Activated T-helper 17 cell treated with anti-CD3 and anti-CD28 coated beads, Interleukin-2, amount 50 U/mL, for 72 hours (primary cell): ENCODE results near the gene GLT6D1. TPM values are rescaled to one million over a fixed set of nuclear protein-coding genes. Genes with fewer than 3 reads are reported as not detected.

Experiments used
- ATAC-seq: fragments of 150-1000 bp; cut with Tn5 transposase; replicated peaks from 2 replicates; pipeline ENCODE4 v1.10.0; 2021; ENCODE audit warnings: mild to moderate bottlenecking, moderate library complexity
- H3K27ac Mint-ChIP-seq: one replicate; pipeline ENCODE4 v1.8.0; 2022; ENCODE audit warnings: mixed read lengths
- H3K27me3 Mint-ChIP-seq: one replicate; pipeline ENCODE4 v1.8.0; 2022; ENCODE audit warnings: mixed read lengths
- H3K36me3 Mint-ChIP-seq: one replicate; pipeline ENCODE4 v1.8.0; 2022; ENCODE audit warnings: low read depth, mild to moderate bottlenecking, mixed read lengths
- H3K4me1 Mint-ChIP-seq: one replicate; pipeline ENCODE4 v1.8.0; 2022; ENCODE audit warnings: mixed read lengths
- H3K4me3 Mint-ChIP-seq: one replicate; pipeline ENCODE4 v1.8.0; 2022; ENCODE audit warnings: mild to moderate bottlenecking, mixed read lengths
- H3K9me3 Mint-ChIP-seq: one replicate; pipeline ENCODE4 v1.8.0; 2022; ENCODE audit warnings: mixed read lengths
- total RNA-seq, 2 donors: library from RNA; stranded (reverse); gene quantifications; one replicate each; pipeline ENCODE4 v1.2.3, GENCODE V29; 2022

Gene GLT6D1
- total RNA-seq, 2 donors from 2014 or later = not detected

DNA sequence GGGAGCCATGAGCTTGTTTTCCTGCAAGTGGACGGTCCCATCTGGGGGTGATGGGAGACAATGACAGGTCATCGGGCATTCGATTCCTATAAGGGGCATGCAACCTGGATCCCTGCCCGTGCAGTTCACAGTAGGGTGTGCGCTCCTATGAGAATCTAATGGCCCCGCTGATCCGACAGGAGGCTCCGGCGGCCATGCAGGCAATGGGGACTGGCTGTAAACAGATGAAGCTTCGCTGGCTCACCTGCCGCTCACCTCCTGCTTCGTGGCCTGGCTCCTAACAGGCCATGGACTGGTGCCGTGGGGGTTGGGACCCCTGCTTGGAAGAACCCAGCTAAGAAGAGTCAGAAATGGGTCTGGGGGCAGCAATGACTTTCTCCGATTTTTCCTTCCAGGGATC lies 56.8 kb downstream of the GLT6D1 start:
- no peak overlapping the region for H3K4me3 Mint-ChIP-seq
- ATAC-seq = no peak
- no peak overlapping the region for H3K27ac Mint-ChIP-seq
- no peaks in the 10 kb centered on the region for H3K4me1 Mint-ChIP-seq
- H3K36me3 Mint-ChIP-seq = no peaks in the 10 kb centered on the region
- no peaks in the 10 kb centered on the region for H3K9me3 Mint-ChIP-seq
- peaks cover 7% of the 10 kb centered on the region for H3K27me3 Mint-ChIP-seq

DNA sequence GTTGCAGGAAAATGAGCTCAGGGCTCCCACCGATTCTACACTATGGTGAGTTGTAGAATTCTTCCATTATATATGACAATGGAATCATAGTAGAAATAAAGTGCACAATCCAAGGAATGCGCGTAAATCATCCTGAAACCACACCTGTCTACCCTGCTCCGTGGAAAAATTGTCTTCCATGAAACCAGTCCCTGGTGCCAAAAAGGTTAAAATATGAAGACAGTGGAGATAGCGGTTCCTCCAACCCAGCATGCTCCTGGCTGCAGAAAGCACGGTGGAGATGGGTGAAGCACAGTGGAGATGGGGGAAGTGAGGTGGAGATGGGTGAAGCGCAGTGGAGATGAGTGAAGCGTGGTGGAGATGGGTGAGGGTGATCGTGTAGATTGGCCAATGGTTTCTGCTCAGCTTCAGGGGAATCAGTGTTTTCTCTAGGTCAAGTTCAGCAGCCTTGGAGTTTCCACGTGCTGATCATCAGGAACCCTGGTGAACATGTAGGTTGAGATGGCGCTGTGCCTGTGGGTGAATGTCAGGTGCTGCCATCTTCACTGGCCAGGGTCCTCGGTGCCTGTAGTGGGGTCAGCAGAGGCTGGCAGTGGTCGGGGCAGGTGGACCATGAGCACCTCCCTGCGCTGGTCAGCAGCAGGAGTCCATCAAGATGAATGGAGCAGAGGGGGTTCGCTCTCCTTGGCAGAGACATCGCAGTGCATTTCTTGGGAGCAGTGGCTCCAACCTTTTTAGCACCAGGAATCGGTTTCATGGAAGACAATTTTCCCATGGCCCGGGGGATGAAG lies 57.5 kb downstream of the GLT6D1 start:
- no peak for ATAC-seq
- no peaks in the 10 kb centered on the region for H3K36me3 Mint-ChIP-seq
- no peak overlapping the region for H3K4me3 Mint-ChIP-seq
- peaks cover 7% of the 10 kb centered on the region for H3K27me3 Mint-ChIP-seq
- no peak overlapping the region for H3K27ac Mint-ChIP-seq
- H3K9me3 Mint-ChIP-seq = no peaks in the 10 kb centered on the region
- no peaks in the 10 kb centered on the region for H3K4me1 Mint-ChIP-seq

GRCh38 chr9:135580664-135581380 lies 58.5 kb downstream of the GLT6D1 start:
- no peak overlapping the region for H3K27ac Mint-ChIP-seq
- ATAC-seq = no peak
- peaks cover 10% of the 10 kb centered on the region for H3K27me3 Mint-ChIP-seq
- H3K4me3 Mint-ChIP-seq = no peak overlapping the region
- H3K9me3 Mint-ChIP-seq = no peaks in the 10 kb centered on the region
- no peaks in the 10 kb centered on the region for H3K4me1 Mint-ChIP-seq
- H3K36me3 Mint-ChIP-seq = no peaks in the 10 kb centered on the region

DNA sequence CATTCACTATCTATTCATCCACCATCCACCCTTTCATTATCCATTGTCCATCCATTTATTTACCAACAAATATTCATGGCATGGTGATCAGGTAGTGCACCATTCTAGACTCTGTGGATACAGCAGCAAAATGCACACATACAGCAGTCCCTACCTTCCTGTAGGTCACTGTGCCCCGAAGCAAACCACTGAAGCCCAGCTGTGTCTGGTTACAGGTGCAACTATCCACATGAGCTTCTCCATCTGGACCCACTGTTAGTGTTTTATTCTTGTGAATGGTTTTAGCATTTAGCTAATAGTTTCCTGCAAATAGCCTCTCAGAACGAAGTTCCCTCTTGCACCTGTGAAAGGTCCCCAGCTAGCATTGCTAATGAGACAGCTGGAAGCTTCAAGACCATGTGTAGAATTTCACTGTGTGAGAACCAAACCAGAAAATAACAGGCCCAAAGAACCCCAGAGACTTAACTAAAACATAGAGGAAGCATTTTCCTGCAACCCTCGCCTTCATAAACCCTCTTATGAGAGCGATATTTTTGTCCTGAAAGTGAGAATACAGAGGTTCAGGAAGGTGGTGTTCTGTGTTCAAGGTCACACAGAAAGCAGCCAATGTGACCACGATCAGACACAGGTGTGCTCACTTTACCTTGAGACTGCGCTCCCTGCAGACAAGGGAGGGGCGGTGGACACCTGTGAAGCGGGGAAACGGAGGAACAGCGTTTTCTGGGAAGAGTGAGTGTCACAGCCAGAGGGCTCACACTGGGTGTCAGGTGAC lies 59.3 kb downstream of the GLT6D1 start:
- Mint-ChIP-seq H3K27me3 (peaks cover 10% of the 10 kb centered on the region), H3K4me3 (no peak overlapping the region), H3K27ac (no peak overlapping the region), H3K4me1 (no peaks in the 10 kb centered on the region), H3K36me3 (no peaks in the 10 kb centered on the region), H3K9me3 (no peaks in the 10 kb centered on the region)
- ATAC-seq = no peak

- Mint-ChIP-seq H3K4me3 (no peak overlapping the region), H3K4me1 (no peaks in the 10 kb centered on the region), H3K9me3 (no peaks in the 10 kb centered on the region), H3K27ac (no peak overlapping the region), H3K36me3 (no peaks in the 10 kb centered on the region), H3K27me3 (peaks cover 7% of the 10 kb centered on the region)
- ATAC-seq = no peak
Observed at GRCh38 chr9:135579356-135579755, 60.0 kb downstream of the GLT6D1 start.

DNA sequence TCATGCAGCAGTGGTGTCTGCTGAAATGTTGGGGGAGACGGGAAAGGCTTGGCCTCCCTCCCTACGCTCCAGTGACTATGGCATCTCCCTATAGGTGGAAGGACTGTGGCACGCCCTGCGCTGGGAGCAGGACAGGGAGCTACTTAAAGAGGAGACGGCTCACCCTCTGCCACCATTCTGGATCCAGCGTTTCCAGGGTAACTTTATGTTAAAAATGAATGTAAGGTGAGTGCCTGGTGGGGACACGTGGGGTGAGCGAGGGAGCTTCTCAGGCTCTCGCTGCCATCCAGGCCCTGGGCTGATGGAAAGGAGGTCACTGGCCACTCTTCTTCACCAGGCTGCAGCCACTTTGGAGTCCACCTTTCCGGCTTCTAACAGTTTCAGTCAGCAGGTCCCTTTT lies 62.1 kb downstream of the GLT6D1 start:
- Mint-ChIP-seq H3K27me3 (peaks cover 7% of the 10 kb centered on the region), H3K4me1 (no peaks in the 10 kb centered on the region), H3K4me3 (no peak overlapping the region), H3K36me3 (no peaks in the 10 kb centered on the region), H3K9me3 (no peaks in the 10 kb centered on the region), H3K27ac (no peak overlapping the region)
- ATAC-seq = no peak

DNA sequence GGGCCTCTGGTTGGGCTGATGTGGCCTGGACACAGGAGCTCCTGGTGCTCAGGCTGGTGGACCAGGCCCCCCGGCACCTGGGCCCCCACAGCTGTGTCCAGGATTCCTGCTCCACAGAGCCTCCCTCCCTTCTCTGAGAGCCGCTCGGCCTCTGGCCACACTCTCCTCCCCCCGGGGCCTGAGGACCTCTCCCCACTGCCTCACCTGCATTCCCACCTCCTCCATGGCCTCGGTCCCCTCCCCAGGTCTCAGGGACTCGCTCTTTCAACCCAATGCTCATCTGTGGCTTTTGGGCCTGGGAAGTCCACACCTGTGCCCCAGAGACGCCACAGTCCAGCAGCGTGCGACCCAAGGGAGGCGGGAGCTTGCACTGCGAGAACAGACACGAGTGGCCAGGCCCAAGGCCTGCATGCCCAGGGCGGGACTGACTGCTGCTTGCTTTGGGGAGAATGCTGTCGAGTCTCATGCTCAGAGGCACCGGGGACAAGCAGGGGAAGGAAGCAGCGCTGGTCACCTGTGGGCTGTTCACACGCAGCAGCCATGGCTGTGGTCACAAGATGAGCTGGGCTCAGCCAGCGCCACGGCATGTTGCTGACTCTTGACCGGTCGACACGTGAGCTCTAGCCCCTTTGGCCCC lies 63.2 kb downstream of the GLT6D1 start:
- Mint-ChIP-seq H3K4me1 (no peaks in the 10 kb centered on the region), H3K36me3 (no peaks in the 10 kb centered on the region), H3K9me3 (no peaks in the 10 kb centered on the region), H3K27ac (no peak overlapping the region), H3K27me3 (peaks cover 4% of the 10 kb centered on the region), H3K4me3 (no peak overlapping the region)
- no peak for ATAC-seq

DNA sequence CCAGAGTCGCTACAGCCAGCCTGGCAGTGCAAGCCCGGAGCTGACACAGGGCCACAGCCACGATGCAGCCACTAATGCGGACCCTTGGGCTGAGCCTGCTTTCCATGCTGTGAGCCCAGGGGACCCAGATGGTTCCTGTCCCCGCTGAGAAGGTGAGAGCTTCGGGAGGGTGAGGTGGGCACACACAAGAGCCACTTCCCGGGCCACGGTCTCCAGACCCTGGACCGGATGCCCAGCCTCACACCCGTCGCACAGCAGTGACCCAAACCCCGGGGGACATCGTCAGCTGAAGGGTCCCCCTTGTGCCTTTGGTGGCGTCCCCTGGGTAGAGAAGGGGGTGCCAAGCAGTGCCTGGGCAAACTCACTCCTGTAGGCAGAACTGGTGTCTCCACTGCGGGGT lies 64.4 kb downstream of the GLT6D1 start:
- Mint-ChIP-seq H3K36me3 (no peaks in the 10 kb centered on the region), H3K4me1 (no peaks in the 10 kb centered on the region), H3K9me3 (no peaks in the 10 kb centered on the region), H3K4me3 (no peak overlapping the region), H3K27ac (no peak overlapping the region), H3K27me3 (peaks cover 10% of the 10 kb centered on the region)
- no peak for ATAC-seq

- no peak overlapping the region for H3K27ac Mint-ChIP-seq
- H3K27me3 Mint-ChIP-seq = peaks cover 10% of the 10 kb centered on the region
- ATAC-seq = no peak
- H3K36me3 Mint-ChIP-seq = no peaks in the 10 kb centered on the region
- H3K4me3 Mint-ChIP-seq = no peak overlapping the region
- no peaks in the 10 kb centered on the region for H3K4me1 Mint-ChIP-seq
- no peaks in the 10 kb centered on the region for H3K9me3 Mint-ChIP-seq
Observed at GRCh38 chr9:135574331-135574730, 65.0 kb downstream of the GLT6D1 start.

Other genes starting within 250 kb of the GLT6D1 start
- gene PPP1R26, start 159.8 kb downstream of the GLT6D1 start, total RNA-seq = 1 to 10 TPM; 2.5 to 3.4 TPM
- 10 to 100 TPM; 29.9 to 48.6 TPM for gene MRPS2, start 138.9 kb downstream of the GLT6D1 start, total RNA-seq
- not detected for gene LCN1, start 118.1 kb downstream of the GLT6D1 start, total RNA-seq
- gene OBP2A, start 93.4 kb downstream of the GLT6D1 start, total RNA-seq = not detected
- gene PAEP, start 77.8 kb downstream of the GLT6D1 start, total RNA-seq = not detected
- gene LCN9, start 23.8 kb upstream of the GLT6D1 start, total RNA-seq = not detected
- not detected for gene SOHLH1, start 59.9 kb upstream of the GLT6D1 start, total RNA-seq
- gene KCNT1, start 62.6 kb upstream of the GLT6D1 start, total RNA-seq = not detected